PFSK-1 (cell line): ENCODE data around the gene CSF1.

Experiments
- FOXP2 ChIP-seq: optimal IDR thresholded peaks from 2 replicates; pipeline ENCODE3; 2011; ENCODE audit warnings: borderline replicate concordance, control low read depth, inconsistent platforms; ENCODE audit not compliant: insufficient read depth; ENCODE audit errors: extremely low read length, extremely low read depth
- POLR2AphosphoS5 ChIP-seq: IDR thresholded peaks from 2 replicates; pipeline ENCODE4 v1.6.1; 2012; ENCODE audit warnings: low read depth, mild to moderate bottlenecking, control low read depth, low read length, moderate library complexity

GRCh38 chr1:109971559-109971958 lies 60.9 kb downstream of the CSF1 start:
- no peak for TF ChIP-seq FOXP2
- no peak for TF ChIP-seq POLR2AphosphoS5
